GM19397 (cell line): ENCODE measurements around the gene CDX1.

Experiments
- ATAC-seq: cut with Tn5 transposase; IDR thresholded peaks from one replicate; pipeline ENCODE4 v1.9.1; 2021; ENCODE audit warnings: mild to moderate bottlenecking, moderate library complexity; ENCODE audit not compliant: unreplicated experiment

Gene CDX1

DNA sequence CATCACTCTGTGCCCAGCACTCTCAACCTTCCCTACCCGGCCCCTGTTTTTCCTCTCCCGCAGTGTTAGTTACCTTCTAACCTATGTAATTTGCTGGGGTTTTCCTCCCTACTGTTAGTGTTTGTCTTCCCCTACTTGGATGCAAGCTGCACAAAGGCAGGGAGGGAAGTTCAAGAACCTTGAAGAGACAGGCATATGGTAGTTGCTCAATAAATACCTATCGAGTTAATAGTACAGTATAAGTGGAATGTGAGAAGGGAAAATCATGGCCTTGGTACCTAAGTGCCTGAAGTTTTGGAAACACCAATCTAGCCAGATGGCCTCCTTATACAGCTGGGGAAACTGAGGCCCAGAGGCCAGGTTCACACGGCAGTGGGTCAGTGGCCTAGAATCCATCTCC is 35.1 kb upstream of the CDX1 start:
- ATAC-seq: no peak

- ATAC-seq: no peak
Observed at GRCh38 chr5:150131978-150132694, 34.4 kb upstream of the CDX1 start.

DNA sequence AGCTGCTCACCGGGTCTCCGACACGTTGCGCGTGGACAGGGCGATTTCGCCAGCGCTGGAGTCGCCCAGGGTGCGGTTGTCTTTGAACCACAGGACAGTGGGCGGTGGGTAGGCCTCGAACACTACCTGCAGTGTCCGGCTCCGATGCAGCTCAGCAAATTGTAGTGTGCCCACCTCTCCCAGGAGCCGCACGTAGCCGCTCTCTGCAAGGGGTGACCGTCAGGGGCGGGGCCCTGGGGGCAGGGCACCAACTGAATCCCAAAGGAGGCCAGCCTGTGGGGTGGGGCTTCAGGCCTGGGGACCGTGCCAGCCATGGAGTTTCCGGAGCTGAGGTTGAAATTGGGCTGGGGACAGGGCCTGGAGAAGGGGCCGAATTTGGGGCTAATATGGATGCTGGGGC is 33.8 kb upstream of the CDX1 start:
- ATAC-seq: no peak

- ATAC-seq: no peak
Observed at GRCh38 chr5:150133581-150134197, 32.9 kb upstream of the CDX1 start.

GRCh38 chr5:150134198-150134588 is 32.4 kb upstream of the CDX1 start:
- ATAC-seq: no peak

DNA sequence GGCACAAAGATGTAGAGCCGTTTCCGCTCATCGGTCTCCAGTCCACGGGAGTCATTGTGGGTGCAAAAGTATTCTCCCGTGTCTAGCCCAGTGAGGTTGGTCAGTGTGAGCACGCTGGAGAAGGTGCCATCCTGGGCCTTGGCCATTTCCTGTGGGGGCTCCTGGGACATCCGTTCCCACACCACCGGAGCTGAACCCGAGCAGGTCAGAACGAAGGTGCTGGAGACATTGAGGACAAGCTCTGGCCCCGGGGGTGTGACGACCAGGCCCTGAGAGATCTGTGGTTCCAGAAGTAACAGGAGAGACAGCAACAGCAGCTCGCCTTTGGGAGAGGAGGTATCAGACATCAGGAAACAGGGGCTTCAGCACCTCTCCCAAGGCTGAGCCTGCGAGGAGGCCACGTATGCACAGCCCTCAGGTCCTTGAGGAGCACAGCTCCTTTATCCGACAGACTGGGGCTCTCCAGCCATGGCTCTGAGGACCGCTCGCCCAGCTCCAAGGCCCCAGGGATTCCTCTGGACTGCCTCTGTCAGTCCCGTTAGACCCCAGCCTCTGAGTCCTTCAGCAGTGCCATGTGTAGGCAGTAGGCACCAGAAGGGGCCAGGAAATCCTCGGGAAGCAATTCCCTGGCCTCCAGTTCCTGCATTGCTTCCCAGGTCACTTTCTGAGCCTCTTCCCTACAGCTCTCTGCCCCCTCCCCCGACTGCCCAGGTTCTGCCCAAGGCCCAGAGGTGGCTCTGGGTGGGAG is 30.8 kb upstream of the CDX1 start:
- ATAC-seq: no peak

- no peak for ATAC-seq
Observed at GRCh38 chr5:150136305-150137167, 30.0 kb upstream of the CDX1 start.

DNA sequence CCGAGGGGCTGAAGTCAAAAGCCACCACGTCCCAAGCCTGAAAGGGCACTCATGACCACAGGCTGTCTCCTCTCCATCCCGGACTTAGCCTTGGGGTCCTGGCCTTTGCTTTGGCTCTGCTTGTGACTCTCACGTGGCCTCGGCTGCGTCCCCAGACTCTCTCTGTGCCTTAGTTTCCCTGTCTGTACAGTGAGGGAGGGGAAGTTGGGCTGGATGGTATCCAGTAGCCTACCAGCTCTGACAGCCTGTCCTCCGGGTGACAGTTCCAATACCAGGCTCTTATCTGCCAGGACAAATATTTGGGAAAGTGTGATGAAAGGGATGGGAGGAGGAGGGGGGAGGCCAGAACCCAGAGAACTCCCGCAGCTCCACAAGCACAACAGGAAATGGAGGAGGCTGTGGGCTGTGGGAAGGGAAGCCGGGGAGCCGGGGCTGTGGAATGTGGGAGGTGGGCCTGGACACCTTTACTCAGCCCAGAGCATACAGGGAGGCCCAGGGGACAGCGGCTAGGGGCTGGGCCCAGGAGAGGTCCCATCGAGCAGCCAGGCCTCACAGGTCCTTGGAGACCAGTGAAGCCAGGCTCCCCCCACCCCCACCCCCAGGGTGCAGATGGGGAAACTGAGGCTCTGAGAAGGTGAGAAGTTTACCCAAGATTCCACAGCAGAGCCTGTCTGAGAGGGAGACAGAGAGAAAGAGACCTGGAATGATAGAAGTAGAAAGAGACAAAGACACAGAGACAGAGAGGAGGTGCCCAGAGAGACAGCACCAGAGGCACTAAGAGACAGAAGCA is 29.2 kb upstream of the CDX1 start:
- no peak for ATAC-seq

DNA sequence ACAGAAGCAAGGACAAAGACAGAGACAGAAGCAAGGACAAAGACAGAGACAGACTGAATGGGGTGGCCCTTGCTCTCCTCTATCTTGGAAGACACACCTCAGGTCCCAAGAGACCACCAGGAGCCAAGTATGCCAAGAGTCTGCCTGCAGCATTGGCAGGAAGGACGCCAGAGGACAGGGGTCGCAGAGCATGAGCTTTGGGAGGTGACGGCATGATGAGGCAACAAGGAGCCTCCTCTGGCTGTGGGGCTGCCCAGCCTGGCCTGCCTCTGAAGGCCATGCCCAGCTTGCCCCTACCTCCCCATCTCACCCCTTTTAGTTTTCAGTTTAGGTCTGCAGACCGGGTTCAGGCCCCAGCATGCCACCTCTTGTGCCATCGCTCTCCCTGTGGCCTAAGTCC is 28.6 kb upstream of the CDX1 start:
- no peak for ATAC-seq

- ATAC-seq: no peak
Observed at GRCh38 chr5:150138551-150139265, 27.9 kb upstream of the CDX1 start.

DNA sequence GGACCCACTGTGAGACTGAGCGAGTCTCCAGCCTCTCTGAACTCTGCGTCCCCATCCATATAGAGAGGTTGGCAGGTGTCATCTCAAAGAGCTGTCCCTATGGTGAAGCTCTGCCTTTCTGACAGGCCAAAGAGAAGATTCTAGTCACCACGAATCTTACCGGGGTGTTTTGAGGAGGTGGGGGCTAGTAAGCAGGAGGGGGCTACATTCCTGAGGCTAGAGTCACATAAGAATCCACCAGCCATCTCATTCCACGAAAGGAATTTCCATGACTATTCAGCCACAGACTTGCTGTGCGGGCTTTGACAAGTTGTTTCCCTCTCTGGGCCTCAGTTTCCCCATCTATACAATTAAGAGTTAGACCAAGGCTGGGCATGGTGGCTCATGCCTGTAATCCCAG is 27.2 kb upstream of the CDX1 start:
- no peak for ATAC-seq

- no peak for ATAC-seq
Observed at GRCh38 chr5:150140830-150141229, 25.7 kb upstream of the CDX1 start.

GRCh38 chr5:150141544-150142184 is 24.9 kb upstream of the CDX1 start:
- ATAC-seq: no peak

GRCh38 chr5:150142185-150142958 is 24.2 kb upstream of the CDX1 start:
- no peak for ATAC-seq

DNA sequence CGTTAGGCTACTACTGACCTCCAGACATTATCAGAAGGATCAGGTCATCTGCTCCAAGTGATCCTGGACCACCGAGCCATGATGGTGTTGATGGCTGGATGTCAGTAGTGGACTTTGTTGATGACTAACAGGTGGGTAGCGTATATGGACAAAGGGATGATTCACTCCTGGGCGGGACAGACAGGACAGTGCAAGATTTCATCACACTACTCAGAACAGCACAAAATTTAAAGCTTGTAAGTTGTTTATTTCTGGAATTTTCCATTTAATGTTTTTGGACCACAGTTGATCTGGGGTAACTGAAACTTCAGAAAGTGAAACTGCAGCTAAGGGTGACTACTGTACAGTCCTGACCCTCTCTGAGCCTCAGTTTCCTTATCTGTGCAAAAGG is 23.6 kb upstream of the CDX1 start:
- no peak for ATAC-seq

DNA sequence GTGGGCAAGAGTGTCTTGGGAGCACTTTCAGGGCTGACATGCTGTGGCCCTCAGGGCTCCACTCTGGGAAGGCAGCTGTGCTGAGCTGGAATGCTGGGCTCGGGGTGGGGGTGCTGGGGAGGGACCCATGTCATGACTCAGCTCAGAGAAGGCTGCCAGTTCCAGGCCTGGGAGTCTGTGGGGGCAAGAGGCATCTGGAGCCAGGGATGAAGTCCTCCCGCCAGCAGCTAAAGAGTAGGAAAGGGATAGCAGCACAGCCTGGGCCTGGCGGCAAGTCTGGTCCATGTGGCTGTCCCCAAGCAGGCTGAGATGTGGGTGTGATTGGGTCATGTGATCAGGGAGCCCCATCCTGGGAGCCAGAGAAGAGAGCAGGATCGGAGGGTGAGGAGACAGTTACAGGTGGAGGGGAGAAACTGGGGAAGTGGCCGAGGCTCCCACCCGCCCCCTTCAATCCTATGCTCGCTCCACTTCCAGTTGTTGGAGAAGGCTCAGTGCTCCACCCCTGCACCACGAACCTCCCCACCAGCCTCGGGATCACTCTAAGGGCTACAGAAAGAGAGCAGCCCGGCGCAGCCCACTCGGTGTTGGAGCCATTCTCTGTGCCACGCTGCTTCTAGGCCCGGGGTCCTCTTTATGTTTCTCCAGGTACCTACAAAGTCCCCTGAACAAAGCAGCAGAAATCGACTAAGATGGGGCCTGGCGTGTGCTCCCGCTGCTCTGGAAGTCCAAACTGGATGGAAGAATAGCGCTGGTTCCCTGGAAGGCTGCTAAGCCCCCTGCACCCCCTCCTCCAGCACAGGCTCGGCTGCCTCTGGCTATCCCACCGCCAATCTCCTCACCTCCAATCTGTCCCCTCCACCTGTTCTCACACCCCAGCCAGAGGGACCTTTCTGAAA is 23.0 kb upstream of the CDX1 start:
- ATAC-seq: no peak

DNA sequence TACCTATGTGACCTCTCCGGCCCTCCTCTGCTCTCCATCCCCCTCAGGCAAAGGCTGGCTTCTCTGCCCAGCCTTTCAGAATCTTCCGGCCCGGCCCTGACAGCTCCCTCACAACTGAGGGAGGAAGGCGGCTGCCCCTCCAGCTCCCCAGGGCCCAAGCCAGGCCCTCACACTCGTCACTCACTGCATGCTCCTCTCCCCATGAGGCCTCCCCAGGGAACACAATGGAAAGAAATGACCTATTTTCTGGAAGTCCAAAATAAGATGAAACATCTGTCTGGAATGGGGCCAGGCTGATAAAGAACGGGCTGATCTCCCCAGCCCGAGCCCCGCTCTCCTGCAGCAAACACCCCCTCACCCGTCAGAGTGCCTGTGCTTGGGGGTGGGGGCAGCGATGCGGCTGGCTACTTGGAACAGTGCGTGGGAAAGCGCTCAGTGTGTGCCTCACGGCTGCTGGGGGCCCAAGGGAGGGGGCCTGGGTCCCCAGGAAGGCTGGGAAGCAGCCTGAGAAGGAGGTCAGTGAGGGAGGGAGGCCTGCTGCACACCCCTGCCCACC is 22.3 kb upstream of the CDX1 start:
- no peak for ATAC-seq
